GM19035 (cell line): Measurements from ENCODE around the gene PCDHA5.

Source experiments
- ATAC-seq: cut with Tn5 transposase; IDR thresholded peaks from one replicate; pipeline ENCODE4 v1.9.1; 2021; ENCODE audit not compliant: unreplicated experiment

The PCDHA5 gene

DNA sequence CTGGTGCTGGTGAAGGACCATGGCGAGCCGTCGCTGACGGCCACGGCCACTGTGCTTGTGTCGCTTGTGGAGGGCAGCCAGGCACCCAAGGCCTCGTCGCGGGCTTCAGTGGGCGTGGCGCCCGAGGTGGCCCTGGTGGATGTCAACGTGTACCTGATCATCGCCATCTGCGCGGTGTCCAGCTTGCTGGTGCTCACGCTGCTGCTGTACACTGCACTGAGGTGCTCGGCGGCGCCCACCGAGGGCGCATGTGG is 36.5 kb downstream of the PCDHA5 start:
- no peak for ATAC-seq

DNA sequence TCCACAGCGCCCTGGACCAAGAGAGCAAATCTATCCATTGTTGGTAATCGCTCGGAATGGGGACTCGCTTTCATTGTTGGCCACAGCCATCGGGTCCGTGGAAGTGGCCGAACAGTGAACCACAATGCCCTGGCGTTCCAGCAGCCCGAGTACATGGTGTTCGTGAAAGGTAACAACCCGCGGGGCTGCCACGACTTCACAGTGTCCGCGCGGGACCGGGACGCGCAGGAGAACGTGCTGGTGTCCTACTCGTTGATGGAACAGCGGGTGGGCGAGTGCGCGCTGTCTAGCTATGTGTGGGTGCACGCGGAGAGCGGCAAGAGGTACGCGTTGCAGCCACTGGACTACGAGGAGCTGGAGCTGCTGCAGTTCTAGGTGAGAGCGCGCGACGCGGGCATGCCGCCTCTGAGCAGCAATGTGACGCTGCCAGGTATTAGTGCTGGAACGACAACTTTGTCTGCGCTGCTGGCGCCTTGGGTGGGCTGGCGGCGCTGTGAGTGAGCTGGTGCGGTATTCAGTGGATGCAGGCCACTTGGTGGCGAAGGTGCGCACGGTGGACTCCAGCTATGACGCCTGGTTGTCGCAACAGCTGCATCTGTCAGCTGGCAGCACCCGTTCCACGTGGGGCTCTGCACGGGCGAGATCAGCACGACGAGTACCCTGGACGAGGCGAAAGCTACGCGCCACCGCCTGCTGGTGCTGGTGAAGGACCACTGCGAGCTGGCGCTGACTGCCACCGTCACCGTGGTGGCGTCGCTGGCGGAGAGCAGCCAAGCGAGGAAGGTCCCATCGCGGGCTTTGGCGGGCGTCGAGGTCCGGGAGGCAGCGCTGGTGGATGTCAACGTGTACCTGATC is 41.3 kb downstream of the PCDHA5 start:
- no peak for ATAC-seq

DNA sequence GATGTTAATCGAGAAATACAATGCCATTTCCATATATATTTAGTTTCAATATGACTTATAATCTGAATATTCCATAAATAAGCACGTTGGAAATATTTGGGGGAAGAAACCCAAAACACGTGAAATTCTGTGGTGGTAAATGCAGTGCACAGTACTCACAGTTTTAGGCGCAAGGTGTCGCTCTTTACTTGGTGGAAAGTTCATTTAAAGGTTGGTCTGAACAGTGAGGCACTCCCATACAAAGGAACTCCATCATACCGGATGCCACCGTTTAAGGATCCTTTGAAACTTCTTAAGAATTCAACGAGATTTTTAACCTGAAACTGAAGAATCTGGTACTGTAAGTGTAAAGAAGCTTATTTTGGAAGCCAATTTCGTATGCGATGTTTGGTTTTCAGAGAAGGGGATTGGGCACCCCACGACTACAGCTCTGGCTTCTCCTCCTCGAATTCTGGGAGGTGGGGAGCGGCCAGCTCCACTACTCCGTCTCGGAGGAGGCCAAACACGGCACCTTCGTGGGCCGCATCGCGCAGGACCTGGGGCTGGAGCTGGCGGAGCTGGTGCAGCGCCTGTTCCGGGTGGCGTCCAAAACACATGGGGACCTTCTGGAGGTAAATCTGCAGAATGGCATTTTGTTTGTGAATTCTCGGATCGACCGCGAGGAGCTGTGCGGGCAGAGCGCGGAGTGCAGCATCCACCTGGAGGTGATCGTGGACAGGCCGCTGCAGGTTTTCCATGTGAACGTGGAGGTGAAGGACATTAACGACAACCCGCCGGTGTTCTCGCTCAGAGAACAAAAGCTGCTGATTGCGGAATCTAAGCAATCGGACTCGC is 47.5 kb downstream of the PCDHA5 start, which contains the start of gene PCDHA11:
Gene PCDHA11, plus strand, starts transcription at position 237 of the 834 bp plus-strand sequence. Its CDS starts 147 bp downstream, at position 384.
- no peak for ATAC-seq

DNA sequence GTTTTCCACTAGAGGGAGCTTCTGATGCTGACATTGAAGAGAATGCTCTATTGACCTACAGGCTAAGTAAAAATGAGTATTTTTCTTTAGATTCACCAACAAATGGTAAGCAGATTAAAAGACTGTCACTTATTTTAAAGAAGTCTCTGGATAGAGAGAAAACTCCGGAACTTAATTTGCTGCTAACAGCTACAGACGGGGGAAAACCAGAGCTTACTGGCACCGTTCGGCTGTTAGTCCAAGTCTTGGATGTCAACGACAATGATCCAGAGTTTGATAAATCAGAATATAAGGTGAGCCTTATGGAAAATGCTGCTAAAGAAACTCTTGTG is 48.1 kb downstream of the PCDHA5 start:
- no peak for ATAC-seq

DNA sequence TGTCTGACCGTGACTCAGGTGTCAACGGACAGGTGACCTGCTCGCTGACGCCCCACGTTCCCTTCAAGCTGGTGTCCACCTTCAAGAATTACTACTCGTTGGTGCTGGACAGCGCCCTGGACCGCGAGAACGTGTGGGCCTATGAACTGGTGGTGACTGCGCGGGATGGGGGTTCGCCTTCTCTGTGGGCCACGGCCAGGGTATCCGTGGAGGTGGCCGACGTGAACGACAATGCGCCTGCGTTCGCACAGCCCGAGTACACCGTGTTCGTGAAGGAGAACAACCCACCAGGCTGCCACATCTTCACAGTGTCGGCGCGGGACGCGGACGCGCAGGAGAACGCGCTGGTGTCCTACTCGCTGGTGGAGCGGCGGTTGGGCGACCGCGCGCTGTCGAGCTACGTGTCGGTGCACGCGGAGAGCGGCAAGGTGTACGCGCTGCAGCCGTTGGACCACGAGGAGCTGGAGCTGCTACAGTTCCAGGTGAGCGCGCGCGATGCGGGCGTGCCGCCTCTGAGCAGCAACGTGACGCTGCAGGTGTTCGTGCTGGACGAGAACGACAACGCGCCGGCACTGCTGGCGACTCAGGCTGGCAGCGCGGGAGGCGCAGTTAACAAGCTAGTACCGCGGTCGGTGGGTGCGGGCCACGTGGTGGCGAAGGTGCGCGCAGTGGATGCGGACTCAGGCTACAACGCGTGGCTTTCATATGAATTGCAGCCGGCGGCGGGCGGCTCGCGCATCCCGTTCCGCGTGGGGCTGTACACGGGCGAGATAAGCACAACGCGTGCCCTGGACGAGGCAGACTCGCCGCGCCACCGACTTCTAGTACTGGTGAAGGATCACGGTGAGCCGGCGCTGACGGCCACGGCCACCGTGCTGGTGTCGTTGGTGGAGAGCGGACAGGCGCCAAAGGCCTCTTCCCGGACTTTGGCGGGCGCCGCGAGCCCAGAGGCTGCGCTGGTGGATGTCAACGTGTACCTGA is 49.1 kb downstream of the PCDHA5 start:
- no peak for ATAC-seq
